Activated T-helper 17 cell treated with anti-CD3 and anti-CD28 coated beads, Interleukin-2, amount 50 U/mL, for 72 hours (primary cell): ENCODE measurements around the gene CCDC33. TPM values are rescaled to one million over a fixed set of nuclear protein-coding genes. Genes with fewer than 3 reads are reported as not detected.
"Not testable (repeated sequence)": the region's sequence is repeated elsewhere in the genome, so short reads cannot be mapped to it uniquely, and the experiment has no call there.

Experiments
- ATAC-seq: fragments of 150-1000 bp; cut with Tn5 transposase; replicated peaks from 2 replicates; pipeline ENCODE4 v1.10.0; 2021; ENCODE audit warnings: mild to moderate bottlenecking, moderate library complexity
- H3K27ac Mint-ChIP-seq: one replicate; pipeline ENCODE4 v1.8.0; 2022; ENCODE audit warnings: mixed read lengths
- H3K27me3 Mint-ChIP-seq: one replicate; pipeline ENCODE4 v1.8.0; 2022; ENCODE audit warnings: mixed read lengths
- H3K36me3 Mint-ChIP-seq: one replicate; pipeline ENCODE4 v1.8.0; 2022; ENCODE audit warnings: low read depth, mild to moderate bottlenecking, mixed read lengths
- H3K4me1 Mint-ChIP-seq: one replicate; pipeline ENCODE4 v1.8.0; 2022; ENCODE audit warnings: mixed read lengths
- H3K4me3 Mint-ChIP-seq: one replicate; pipeline ENCODE4 v1.8.0; 2022; ENCODE audit warnings: mild to moderate bottlenecking, mixed read lengths
- H3K9me3 Mint-ChIP-seq: one replicate; pipeline ENCODE4 v1.8.0; 2022; ENCODE audit warnings: mixed read lengths
- total RNA-seq, 2 donors: library from RNA; stranded (reverse); gene quantifications; one replicate each; pipeline ENCODE4 v1.2.3, GENCODE V29; 2022

Gene CCDC33
- total RNA-seq, 2 donors from 2014 or later = not detected

GRCh38 chr15:74357514-74357913 lies 121.4 kb downstream of the CCDC33 start:
- not testable (repeated sequence) for H3K4me3 Mint-ChIP-seq, H3K9me3 Mint-ChIP-seq, H3K36me3 Mint-ChIP-seq, H3K4me1 Mint-ChIP-seq, H3K27ac Mint-ChIP-seq, ATAC-seq
- peaks cover 17% of the 10 kb centered on the region for H3K27me3 Mint-ChIP-seq

- not testable (repeated sequence) for H3K36me3 Mint-ChIP-seq, H3K27ac Mint-ChIP-seq, H3K9me3 Mint-ChIP-seq, H3K4me3 Mint-ChIP-seq, H3K4me1 Mint-ChIP-seq, ATAC-seq
- peaks cover 18% of the 10 kb centered on the region for H3K27me3 Mint-ChIP-seq
Observed at GRCh38 chr15:74359376-74359775, 123.2 kb downstream of the CCDC33 start.

GRCh38 chr15:74360855-74361254 lies 124.7 kb downstream of the CCDC33 start:
- not testable (repeated sequence) for H3K36me3 Mint-ChIP-seq, H3K27ac Mint-ChIP-seq, ATAC-seq, H3K4me1 Mint-ChIP-seq, H3K9me3 Mint-ChIP-seq, H3K4me3 Mint-ChIP-seq
- peaks cover 11% of the 10 kb centered on the region for H3K27me3 Mint-ChIP-seq

GRCh38 chr15:74362482-74362881 lies 126.4 kb downstream of the CCDC33 start:
- no peaks in the 10 kb centered on the region for H3K36me3 Mint-ChIP-seq
- H3K27me3 Mint-ChIP-seq = peaks cover 16% of the 10 kb centered on the region
- no peaks in the 10 kb centered on the region for H3K4me1 Mint-ChIP-seq
- no peak overlapping the region for H3K4me3 Mint-ChIP-seq
- no peaks in the 10 kb centered on the region for H3K9me3 Mint-ChIP-seq
- ATAC-seq = no peak
- H3K27ac Mint-ChIP-seq = no peak overlapping the region

GRCh38 chr15:74364936-74365597 lies 128.9 kb downstream of the CCDC33 start:
- Mint-ChIP-seq H3K4me3 (peak overlapping the region; percentile 48), H3K9me3 (no peaks in the 10 kb centered on the region), H3K27ac (no peak overlapping the region), H3K27me3 (peaks cover 20% of the 10 kb centered on the region), H3K36me3 (no peaks in the 10 kb centered on the region), H3K4me1 (no peaks in the 10 kb centered on the region)
- no peak for ATAC-seq

- H3K9me3 Mint-ChIP-seq = no peaks in the 10 kb centered on the region
- no peaks in the 10 kb centered on the region for H3K36me3 Mint-ChIP-seq
- peaks cover 24% of the 10 kb centered on the region for H3K27me3 Mint-ChIP-seq
- no peaks in the 10 kb centered on the region for H3K4me1 Mint-ChIP-seq
- H3K4me3 Mint-ChIP-seq = peak overlapping the region; percentile 48
- peak; percentile 43 for ATAC-seq
- no peak overlapping the region for H3K27ac Mint-ChIP-seq
Observed at GRCh38 chr15:74365598-74366445, 129.7 kb downstream of the CCDC33 start.

- no peaks in the 10 kb centered on the region for H3K4me1 Mint-ChIP-seq
- H3K27me3 Mint-ChIP-seq = peaks cover 24% of the 10 kb centered on the region
- H3K36me3 Mint-ChIP-seq = no peaks in the 10 kb centered on the region
- peak within 1 kb of the TSS; percentile 48 for H3K4me3 Mint-ChIP-seq
- ATAC-seq = no peak
- no peak within 1 kb of the TSS for H3K27ac Mint-ChIP-seq
- no peaks in the 10 kb centered on the region for H3K9me3 Mint-ChIP-seq
Observed at GRCh38 chr15:74367296-74367854, 131.2 kb downstream of the CCDC33 start, which contains the start of gene CYP11A1. Gene CYP11A1, minus strand, starts transcription at chr15:74367646. Its CDS starts 61 bp downstream, at chr15:74367585.

- ATAC-seq = no peak
- Mint-ChIP-seq H3K4me3 (no peak overlapping the region), H3K4me1 (no peaks in the 10 kb centered on the region), H3K36me3 (no peaks in the 10 kb centered on the region), H3K9me3 (no peaks in the 10 kb centered on the region), H3K27me3 (peaks cover 24% of the 10 kb centered on the region), H3K27ac (no peak overlapping the region)
Observed at GRCh38 chr15:74368121-74368520, 132.0 kb downstream of the CCDC33 start.

GRCh38 chr15:74369084-74369745 lies 133.1 kb downstream of the CCDC33 start:
- H3K4me3 Mint-ChIP-seq = no peak overlapping the region
- no peaks in the 10 kb centered on the region for H3K36me3 Mint-ChIP-seq
- H3K4me1 Mint-ChIP-seq = peaks cover 4% of the 10 kb centered on the region
- H3K9me3 Mint-ChIP-seq = no peaks in the 10 kb centered on the region
- no peak for ATAC-seq
- peaks cover 21% of the 10 kb centered on the region for H3K27me3 Mint-ChIP-seq
- no peak overlapping the region for H3K27ac Mint-ChIP-seq

GRCh38 chr15:74369756-74370155 lies 133.6 kb downstream of the CCDC33 start:
- no peak for ATAC-seq
- Mint-ChIP-seq H3K4me1 (peaks cover 7% of the 10 kb centered on the region), H3K9me3 (no peaks in the 10 kb centered on the region), H3K4me3 (no peak overlapping the region), H3K27me3 (peaks cover 18% of the 10 kb centered on the region), H3K27ac (no peak overlapping the region), H3K36me3 (no peaks in the 10 kb centered on the region)

- Mint-ChIP-seq H3K4me1 (peaks cover 12% of the 10 kb centered on the region), H3K4me3 (no peak overlapping the region), H3K9me3 (no peaks in the 10 kb centered on the region), H3K27ac (no peak overlapping the region), H3K36me3 (no peaks in the 10 kb centered on the region), H3K27me3 (peaks cover 14% of the 10 kb centered on the region)
- no peak for ATAC-seq
Observed at GRCh38 chr15:74370471-74370870, 134.3 kb downstream of the CCDC33 start.

- H3K27me3 Mint-ChIP-seq = peaks cover 9% of the 10 kb centered on the region
- no peaks in the 10 kb centered on the region for H3K9me3 Mint-ChIP-seq
- peaks cover 12% of the 10 kb centered on the region for H3K4me1 Mint-ChIP-seq
- no peak for ATAC-seq
- no peaks in the 10 kb centered on the region for H3K36me3 Mint-ChIP-seq
- H3K4me3 Mint-ChIP-seq = peak overlapping the region; percentile 80
- H3K27ac Mint-ChIP-seq = peak overlapping the region; percentile 52
Observed at GRCh38 chr15:74373056-74373650, 137.0 kb downstream of the CCDC33 start.

GRCh38 chr15:74373731-74374647 lies 137.9 kb downstream of the CCDC33 start:
- Mint-ChIP-seq H3K9me3 (no peaks in the 10 kb centered on the region), H3K4me3 (peak overlapping the region; percentile 80), H3K27me3 (peaks cover 6% of the 10 kb centered on the region), H3K27ac (peak overlapping the region; percentile 52), H3K36me3 (no peaks in the 10 kb centered on the region), H3K4me1 (peaks cover 17% of the 10 kb centered on the region)
- peak; percentile 94 for ATAC-seq
